Sigmoid colon (tissue), 7 donors: ENCODE results near the gene SLC7A5. TPM values are rescaled to one million over a fixed set of nuclear protein-coding genes. Genes with fewer than 3 reads are reported as not detected.
A peak's percentile ranks its signal among the peaks of the same experiment; 100 is the strongest.

ENCODE experiments used
- DNase-seq: peaks from one replicate; pipeline ENCODE4 v3.0.0-alpha.2; 2019
- H3K27ac ChIP-seq, 4 donors: fragments of 200-600 bp; sonication (generic); one replicate each; pipeline ENCODE4 v1.5.1; 2016 to 2019; ENCODE audit warnings: mild to moderate bottlenecking in 1 of 4
- H3K27me3 ChIP-seq, 3 donors: fragments of 200-600 bp; sonication (generic); one replicate each; pipeline ENCODE4 v1.5.1; 2019; ENCODE audit warnings: mild to moderate bottlenecking in 1 of 3
- H3K36me3 ChIP-seq, 4 donors: fragments of 200-600 bp; sonication (generic); one replicate each; pipeline ENCODE4 v1.5.1; 2016 to 2019
- H3K4me1 ChIP-seq, 4 donors: fragments of 200-600 bp; sonication (generic); one replicate each; pipeline ENCODE4 v1.5.1; 2017 to 2019
- H3K4me3 ChIP-seq, 4 donors: fragments of 200-600 bp; sonication (generic); one replicate each; pipeline ENCODE4 v1.5.1; 2017 to 2019; ENCODE audit warnings: mild to moderate bottlenecking in 2 of 4, moderate library complexity in 1 of 4
- H3K9me3 ChIP-seq, 4 donors: fragments of 200-600 bp in 3 of 4; sonication (generic) in 3 of 4; one replicate each; pipeline versions ENCODE4 v1.5.1 to v1.6.1; 2013 to 2019
- CTCF ChIP-seq, 4 experiments: fragments of 450-650 bp in 3 of 4; fragments of 200-600 bp in 1 of 4; IDR thresholded peaks; one replicate each; pipeline ENCODE4 v1.5.1; 2016 to 2019; ENCODE audit warnings: antibody characterized with exemption in 4 of 4, mild to moderate bottlenecking in 3 of 4, moderate library complexity in 2 of 4
- EP300 ChIP-seq, 4 donors: sonication (generic); formaldehyde crosslinking; IDR thresholded peaks; one replicate each; pipeline ENCODE4 v1.6.1; 2017; ENCODE audit warnings: antibody characterized with exemption in 4 of 4
- POLR2A ChIP-seq, 2 donors: fragments of 450-650 bp; IDR thresholded peaks; one replicate each; pipeline ENCODE4 v1.6.1; 2016; ENCODE audit warnings: antibody characterized with exemption in 2 of 2, mild to moderate bottlenecking in 2 of 2, moderate library complexity in 2 of 2
- POLR2AphosphoS5 ChIP-seq, 4 donors: sonication (generic); formaldehyde crosslinking; IDR thresholded peaks; one replicate each; pipeline ENCODE4 v1.6.1; 2017; ENCODE audit warnings: antibody characterized with exemption in 4 of 4
- WGBS, 2 donors: extraction: QIAGEN DNeasy Blood & Tissue Kit; methylation state at CpG; one replicate each; pipeline ENCODE4 v1.1.7; 2013; 5-methylcytosine and 5-hydroxymethylcytosine counted together
- intact Hi-C: fragments of 100-400 bp; cut with DNase I; formaldehyde crosslinking; loops from one replicate; pipeline ENCODE4 v1.15.1; 2023
- polyA plus RNA-seq, 3 donors: library from polyadenylated mRNA; stranded (reverse); fragments of 200-250 nt; gene quantifications; one replicate each; pipeline ENCODE4 v1.2.3, GENCODE V29; 2013
- total RNA-seq, 4 donors: library from RNA; depleted of rRNA; stranded (reverse); fragments of >200 nt; gene quantifications; one replicate each; pipeline ENCODE4 v1.1.0, GENCODE V29; 2016
- donor health status: healthy with polysubstance abuse.
- donor health status: Bipolar disorder and iron deficiency.
- donor health status: healthy.

The SLC7A5 gene
- total and polyA plus RNA-seq, 7 donors = 0.60 to 44.5 (median 3.1) TPM

- H3K27me3 ChIP-seq = no peaks in the 10 kb centered on the region
- H3K4me1 ChIP-seq = peaks cover 0 to 80% (median 70%) of the 10 kb centered on the region in 4 donors
- peak overlapping the region; percentile 72 to 87 (median 84) for H3K27ac ChIP-seq
- H3K9me3 ChIP-seq = no peaks in the 10 kb centered on the region
- H3K4me3 ChIP-seq = peak overlapping the region in 3 of 4 donors; percentile 24 to 34 (median 32)
- peak; percentile 77 to 94 (median 83) for TF ChIP-seq POLR2AphosphoS5 (IDR thresholded peaks at IDR 0.05)
- no peak for TF ChIP-seq CTCF (IDR thresholded peaks at IDR 0.05)
- peak in 3 of 4 donors; percentile 39 to 80 (median 71) for TF ChIP-seq EP300 (IDR thresholded peaks at IDR 0.05)
- peak; percentile 33 to 47 for TF ChIP-seq POLR2A (IDR thresholded peaks at IDR 0.05)
- intact Hi-C loops = loop anchor here (2.0 to 10.0 kb wide), 4 partner anchors 61 to 921 kb away; partner anchors contain the start of gene FBXO31
- WGBS, 2 donors = 3 to 11% methylated on average over 25 of the region's 25 CpGs
- H3K36me3 ChIP-seq = peaks cover 0 to 17% (median 2%) of the 10 kb centered on the region in 4 donors
- DNase-seq = peak; percentile 98
Measured at GRCh38 chr16:87853411-87854052, 15.8 kb downstream of the SLC7A5 start.

- DNase-seq = no peak
- intact Hi-C loops = loop anchor here (5.0 to 10.0 kb wide), 3 partner anchors 59 to 923 kb away; partner anchors contain the start of gene FBXO31
- peaks cover 0 to 17% (median 2%) of the 10 kb centered on the region in 4 donors for H3K36me3 ChIP-seq
- H3K9me3 ChIP-seq = no peaks in the 10 kb centered on the region
- 89% methylated on average over 21 of the region's 21 CpGs for WGBS, 2 donors
- H3K27me3 ChIP-seq = no peaks in the 10 kb centered on the region
- peaks cover 0 to 73% (median 58%) of the 10 kb centered on the region in 4 donors for H3K4me1 ChIP-seq
- H3K4me3 ChIP-seq = no peak overlapping the region
- TF ChIP-seq CTCF (IDR thresholded peaks at IDR 0.05) = no peak
- no peak for TF ChIP-seq POLR2A (IDR thresholded peaks at IDR 0.05)
- TF ChIP-seq EP300 (IDR thresholded peaks at IDR 0.05) = no peak
- no peak for TF ChIP-seq POLR2AphosphoS5 (IDR thresholded peaks at IDR 0.05)
- peak overlapping the region in 1 of 4 donors; percentile 87 for H3K27ac ChIP-seq
Measured at GRCh38 chr16:87851601-87852000, 17.7 kb downstream of the SLC7A5 start.

GRCh38 chr16:87851141-87851587 lies 18.1 kb downstream of the SLC7A5 start:
- peaks cover 0 to 74% (median 58%) of the 10 kb centered on the region in 4 donors for H3K4me1 ChIP-seq

More at GRCh38 chr16:87851141-87851587, 18.1 kb downstream of the SLC7A5 start:
- intact Hi-C loops = loop anchor here (5.0 to 10.0 kb wide), 3 partner anchors 59 to 924 kb away; partner anchors contain the start of gene FBXO31
- no peak for TF ChIP-seq EP300 (IDR thresholded peaks at IDR 0.05)
- TF ChIP-seq CTCF (IDR thresholded peaks at IDR 0.05) = no peak
- no peak for TF ChIP-seq POLR2AphosphoS5 (IDR thresholded peaks at IDR 0.05)
- TF ChIP-seq POLR2A (IDR thresholded peaks at IDR 0.05) = no peak
- no peaks in the 10 kb centered on the region for H3K9me3 ChIP-seq
- WGBS, 2 donors = 85 to 89% methylated on average over 14 of the region's 14 CpGs
- peak overlapping the region in 1 of 4 donors; percentile 87 for H3K27ac ChIP-seq
- no peak for DNase-seq
- peaks cover 0 to 17% (median 2%) of the 10 kb centered on the region in 4 donors for H3K36me3 ChIP-seq
- H3K4me3 ChIP-seq = no peak overlapping the region
- no peaks in the 10 kb centered on the region for H3K27me3 ChIP-seq
